ENCODE results near the gene WDR46.

GRCh38 chr6:33306356-33306755 lies 17.3 kb upstream of the WDR46 start:
- TF ChIP-seq SIN3A (IDR thresholded peaks at IDR 0.05; ENCODE audit: borderline replicate concordance, insufficient read depth, low read length) (no peak), POLR2AphosphoS5 (IDR thresholded peaks at IDR 0.05; ENCODE audit: low read depth, low read length) (no peak), TAF1 (IDR thresholded peaks at IDR 0.05; ENCODE audit: borderline replicate concordance, insufficient read depth, low read length) (no peak), REST (IDR thresholded peaks at IDR 0.05; ENCODE audit: insufficient read depth in 1 of 2, low read depth in 2 of 2, low read length in 2 of 2) (no peak)
